Thyroid gland (tissue), 4 donors: ENCODE results near the gene LYRM1.

Experiments used
- POLR2A ChIP-seq, 2 donors: fragments of 450-650 bp; IDR thresholded peaks; one replicate each; pipeline ENCODE4 v1.6.1; 2017; ENCODE audit warnings: antibody characterized with exemption in 2 of 2, mild to moderate bottlenecking in 2 of 2, moderate library complexity in 1 of 2
- TF ChIP-seq, protein P1 (sequence below), 6 experiments: fragments of 200-600 bp in 3 of 6; fragments of 450-650 bp in 3 of 6; sonication (generic) in 3 of 6; IDR thresholded peaks; one replicate each; pipeline ENCODE4 v1.5.1; 2016 to 2019; ENCODE audit warnings: antibody characterized with exemption in 6 of 6, mild to moderate bottlenecking in 2 of 6, inconsistent platforms in 1 of 6, moderate library complexity in 1 of 6

DNA sequence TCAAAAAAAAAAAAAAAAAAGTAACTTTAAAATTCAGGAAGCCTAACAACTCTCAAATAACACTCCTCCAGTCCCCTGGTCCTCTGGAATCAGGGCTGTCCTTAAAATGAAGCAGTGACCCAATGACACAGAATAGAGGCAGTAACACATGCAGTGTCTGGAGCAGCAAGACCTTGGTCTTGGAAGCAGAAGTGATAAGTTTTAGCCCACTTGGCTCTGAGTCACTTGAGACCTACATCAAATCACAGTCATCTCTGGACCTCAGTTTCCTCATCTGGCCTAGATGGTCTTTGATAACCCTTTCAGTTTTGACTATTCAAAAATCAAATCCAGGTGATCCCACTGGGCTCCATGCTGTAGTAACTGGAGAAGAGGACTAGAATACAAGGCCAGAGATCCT lies 39.0 kb downstream of the LYRM1 start:
- TF ChIP-seq, protein P1, sequence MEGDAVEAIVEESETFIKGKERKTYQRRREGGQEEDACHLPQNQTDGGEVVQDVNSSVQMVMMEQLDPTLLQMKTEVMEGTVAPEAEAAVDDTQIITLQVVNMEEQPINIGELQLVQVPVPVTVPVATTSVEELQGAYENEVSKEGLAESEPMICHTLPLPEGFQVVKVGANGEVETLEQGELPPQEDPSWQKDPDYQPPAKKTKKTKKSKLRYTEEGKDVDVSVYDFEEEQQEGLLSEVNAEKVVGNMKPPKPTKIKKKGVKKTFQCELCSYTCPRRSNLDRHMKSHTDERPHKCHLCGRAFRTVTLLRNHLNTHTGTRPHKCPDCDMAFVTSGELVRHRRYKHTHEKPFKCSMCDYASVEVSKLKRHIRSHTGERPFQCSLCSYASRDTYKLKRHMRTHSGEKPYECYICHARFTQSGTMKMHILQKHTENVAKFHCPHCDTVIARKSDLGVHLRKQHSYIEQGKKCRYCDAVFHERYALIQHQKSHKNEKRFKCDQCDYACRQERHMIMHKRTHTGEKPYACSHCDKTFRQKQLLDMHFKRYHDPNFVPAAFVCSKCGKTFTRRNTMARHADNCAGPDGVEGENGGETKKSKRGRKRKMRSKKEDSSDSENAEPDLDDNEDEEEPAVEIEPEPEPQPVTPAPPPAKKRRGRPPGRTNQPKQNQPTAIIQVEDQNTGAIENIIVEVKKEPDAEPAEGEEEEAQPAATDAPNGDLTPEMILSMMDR (IDR thresholded peaks at IDR 0.05) = no peak
- no peak for TF ChIP-seq POLR2A (IDR thresholded peaks at IDR 0.05)
